ENCODE measurements around the gene PRPF40A.

PRPF40A gene

GRCh38 chr2:152651834-152652233, 65.4 kb downstream of the PRPF40A start:
- no peak for DNase-seq (ENCODE audit: low spot score)

DNA sequence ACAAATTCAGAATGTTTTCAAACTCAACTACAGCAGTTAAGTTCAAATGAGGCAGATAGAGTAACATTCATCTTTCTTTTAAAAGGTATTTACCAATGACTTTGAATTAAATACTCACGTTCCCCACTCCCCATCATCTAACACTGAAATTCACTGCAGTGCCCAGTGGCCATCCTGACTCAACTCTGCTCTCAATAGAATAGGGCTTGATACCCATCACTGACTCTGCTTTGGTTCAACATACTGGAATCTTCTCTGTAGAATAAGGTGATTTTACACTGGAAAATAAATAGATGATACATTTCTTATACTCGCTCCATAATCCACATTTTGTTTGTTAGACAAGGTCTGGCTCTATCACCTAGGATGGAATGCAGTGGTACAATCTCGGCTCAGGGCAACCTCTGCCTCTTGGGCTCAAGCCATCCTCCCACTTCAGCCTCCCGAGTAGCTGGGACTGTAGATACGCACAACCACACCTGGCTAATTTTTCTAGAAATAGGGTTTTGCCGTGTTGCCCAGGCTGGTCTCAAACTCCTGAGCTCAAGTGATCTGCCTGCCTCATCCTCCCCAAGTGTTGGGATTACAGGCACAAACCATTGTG, 66.4 kb downstream of the PRPF40A start:
- DNase-seq (ENCODE audit: low spot score) = no peak

DNA sequence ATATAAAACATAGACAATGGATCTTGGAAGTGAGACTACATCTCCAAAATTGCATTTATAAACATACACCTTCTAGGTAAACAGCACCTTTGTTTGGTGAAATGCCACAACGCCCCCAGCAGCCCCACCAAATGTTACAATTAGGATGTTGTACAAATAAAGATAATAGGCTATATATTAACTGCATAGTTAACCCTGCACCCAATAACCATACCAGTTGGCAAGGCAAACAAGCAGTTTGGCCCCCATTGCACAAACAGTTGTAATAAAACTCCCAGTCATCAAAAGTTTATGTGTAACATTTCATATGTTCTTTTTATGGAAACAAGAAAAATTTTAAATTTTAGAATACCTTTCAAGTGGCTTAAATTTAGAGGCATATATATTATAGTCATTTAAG, 67.3 kb downstream of the PRPF40A start:
- DNase-seq (ENCODE audit: low spot score) = no peak

DNA sequence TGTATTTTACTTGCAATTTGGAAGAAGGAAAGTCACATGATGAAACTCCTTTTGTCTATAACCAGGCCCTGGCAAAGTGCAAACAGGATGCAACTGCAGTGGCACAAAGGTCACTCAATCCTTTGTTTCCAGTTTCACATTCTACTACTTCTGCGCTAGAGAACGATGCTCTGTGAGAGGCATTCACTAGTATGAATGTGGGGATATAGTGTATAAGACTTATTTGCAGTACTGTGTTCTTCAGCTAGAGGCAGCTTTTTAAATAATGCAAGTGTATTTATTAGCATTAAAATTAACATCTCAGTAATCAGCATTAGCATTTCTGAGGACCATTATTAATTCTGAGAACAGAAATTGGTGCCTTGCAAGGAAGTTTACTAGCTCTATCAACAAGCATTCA, 68.9 kb downstream of the PRPF40A start:
- no peak for DNase-seq (ENCODE audit: low spot score)

DNA sequence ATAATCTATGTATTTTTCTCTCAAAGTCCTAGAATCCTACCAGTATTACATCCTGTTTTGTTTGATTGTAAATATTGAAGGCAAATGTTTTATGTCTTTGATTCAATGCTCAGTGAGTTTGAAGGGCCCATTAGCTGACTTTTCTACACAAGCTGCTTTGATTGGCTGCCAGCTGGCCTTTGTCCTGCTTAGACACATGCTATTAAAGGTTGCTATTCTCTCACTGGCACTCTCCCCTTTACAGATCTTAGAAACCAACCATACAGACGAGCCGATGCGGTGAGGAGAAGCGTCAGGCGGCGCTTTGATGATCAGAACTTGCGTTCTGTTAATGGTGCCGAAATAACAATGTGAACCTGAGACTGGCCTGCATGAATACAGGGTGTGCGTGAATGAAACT, 69.7 kb downstream of the PRPF40A start:
- no peak for DNase-seq (ENCODE audit: low spot score)

DNA sequence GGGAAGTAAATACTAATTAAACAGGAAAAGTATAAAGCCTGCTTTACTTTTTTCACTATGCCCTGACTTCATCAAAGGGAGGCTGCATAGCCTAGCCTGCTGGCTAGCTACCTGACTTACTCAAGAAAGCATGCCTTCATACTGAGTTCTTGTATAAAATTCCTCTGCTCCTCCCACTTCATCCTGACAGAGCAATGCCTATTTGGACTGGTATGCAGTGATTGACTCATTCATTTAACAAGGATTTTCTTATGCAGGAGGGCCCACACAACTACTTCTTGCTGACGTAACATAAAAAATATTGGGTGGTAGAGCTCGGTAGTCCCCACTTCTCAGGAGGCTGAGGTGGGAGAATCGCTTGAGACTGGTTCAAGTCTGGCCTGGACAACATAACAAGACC, 70.5 kb downstream of the PRPF40A start:
- no peak for DNase-seq (ENCODE audit: low spot score)

- DNase-seq (ENCODE audit: low spot score) = no peak
Measured at GRCh38 chr2:152646264-152646663, 71.0 kb downstream of the PRPF40A start.

GRCh38 chr2:152644189-152644873, 72.9 kb downstream of the PRPF40A start:
- no peak for DNase-seq (ENCODE audit: low spot score)

GRCh38 chr2:152638590-152638989, 78.7 kb downstream of the PRPF40A start:
- DNase-seq (ENCODE audit: low spot score) = no peak

DNA sequence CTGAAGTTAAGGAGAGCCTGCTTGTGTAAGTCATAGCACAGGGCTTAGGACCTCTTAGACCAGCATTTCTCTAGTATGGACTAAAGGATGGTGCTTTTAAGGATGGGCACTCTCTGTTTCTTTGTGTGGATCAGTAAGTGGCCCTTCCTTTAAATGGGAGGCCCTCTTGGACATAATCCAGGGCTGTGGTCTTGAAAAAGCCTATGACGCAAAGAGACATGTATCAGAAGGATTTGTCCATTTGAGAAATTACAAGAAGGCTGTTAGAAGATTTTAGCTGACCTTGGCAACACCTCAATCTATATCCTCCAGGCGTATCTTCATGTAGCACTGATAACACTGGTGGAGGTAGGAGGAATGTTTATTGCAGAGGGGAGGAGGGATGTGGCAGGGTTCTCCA, 79.2 kb downstream of the PRPF40A start:
- no peak for DNase-seq (ENCODE audit: low spot score)

DNA sequence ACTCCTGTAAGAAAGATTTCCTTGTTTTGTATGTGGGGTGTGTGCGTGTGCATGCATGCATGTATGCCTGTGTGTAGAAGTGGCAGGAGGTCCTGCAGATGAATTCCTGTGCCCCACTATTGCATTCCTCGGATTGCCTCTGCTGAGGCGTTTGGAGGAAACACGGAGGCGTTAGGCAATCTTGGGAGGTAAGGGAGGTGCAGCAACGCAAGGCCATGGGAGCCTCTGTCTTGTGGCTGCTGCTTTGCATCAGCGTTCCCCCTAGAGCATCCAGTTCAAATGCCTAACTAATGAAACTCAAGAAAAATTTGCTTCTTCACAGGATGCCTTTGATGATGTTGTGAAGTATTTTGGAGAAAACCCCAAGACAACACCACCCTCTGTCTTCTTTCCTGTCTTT, 80.0 kb downstream of the PRPF40A start:
- DNase-seq (ENCODE audit: low spot score) = no peak

DNA sequence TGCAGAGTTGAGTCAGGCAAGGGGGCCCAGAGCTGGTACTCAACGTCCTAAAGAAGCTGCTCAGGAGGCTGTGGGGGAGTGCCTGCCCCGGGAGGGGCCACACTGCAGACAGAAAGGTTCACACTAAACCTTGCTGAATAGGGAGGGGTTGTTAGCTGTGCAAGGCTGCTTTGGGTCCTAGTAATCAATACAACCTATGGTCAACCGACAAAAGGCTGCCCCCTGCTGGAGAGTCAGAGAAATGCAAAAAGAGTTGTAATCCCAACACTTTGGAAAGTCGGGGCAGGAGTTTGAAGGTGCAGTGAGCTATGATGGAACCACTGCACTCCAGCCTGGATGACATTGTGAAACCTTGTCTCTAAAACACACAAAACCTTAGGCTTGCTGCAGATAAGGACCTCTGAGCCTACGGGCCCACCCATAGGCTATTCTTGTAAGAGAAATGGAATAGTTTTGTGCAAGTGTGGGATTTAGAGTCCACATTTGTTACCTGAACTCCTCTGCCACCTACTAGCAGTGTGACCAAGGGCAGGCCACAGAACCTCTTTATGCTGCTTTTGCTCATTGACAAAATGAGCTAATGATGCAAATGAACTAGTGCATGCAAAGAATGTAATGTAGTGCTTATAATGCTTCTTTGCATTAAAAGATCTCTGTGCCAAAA, 81.5 kb downstream of the PRPF40A start:
- DNase-seq (ENCODE audit: low spot score) = peak; percentile 81

DNA sequence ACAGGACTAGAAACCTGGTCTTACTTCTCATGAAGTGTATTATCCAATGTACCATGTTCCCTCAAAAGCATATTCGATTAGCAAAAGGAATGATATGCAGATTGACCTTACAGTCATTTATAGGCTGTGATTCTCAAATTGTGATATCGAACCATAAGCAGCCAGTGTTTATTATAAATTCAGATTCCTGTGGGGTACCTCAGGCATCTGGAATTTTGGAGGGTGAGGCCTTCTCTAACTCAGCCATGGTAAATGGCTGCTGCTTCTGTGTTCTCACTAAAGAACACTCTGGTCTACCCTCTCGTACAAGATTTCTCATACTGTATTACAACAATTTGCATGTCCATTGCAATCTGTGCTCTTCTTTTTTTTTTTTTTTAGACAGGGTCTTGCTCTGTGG, 84.5 kb downstream of the PRPF40A start:
- no peak for DNase-seq (ENCODE audit: low spot score)

DNA sequence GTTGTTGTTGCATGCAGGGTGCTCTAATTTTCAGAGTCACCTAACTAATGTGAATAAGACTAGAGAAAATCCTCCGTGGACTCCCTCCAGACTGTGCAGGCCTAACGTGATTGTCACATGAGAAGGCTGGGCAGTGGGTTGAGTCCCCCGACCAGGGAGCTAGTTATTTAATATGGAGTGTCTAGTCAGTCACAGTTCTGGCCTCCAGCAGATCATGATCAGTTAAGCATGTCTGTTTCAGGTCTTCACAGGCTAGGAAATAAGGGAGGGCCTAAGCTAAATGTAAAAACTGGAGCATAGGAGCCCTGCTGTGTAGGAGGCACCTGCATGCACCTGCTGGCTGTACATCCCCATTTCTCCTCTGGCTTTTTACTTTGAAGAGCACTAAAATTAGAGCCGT, 86.8 kb downstream of the PRPF40A start:
- no peak for DNase-seq (ENCODE audit: low spot score)

GRCh38 chr2:152629202-152629601, 88.1 kb downstream of the PRPF40A start:
- no peak for DNase-seq (ENCODE audit: low spot score)

- DNase-seq (ENCODE audit: low spot score) = peak; percentile 69
Measured at GRCh38 chr2:152627351-152627957, 89.8 kb downstream of the PRPF40A start.

DNA sequence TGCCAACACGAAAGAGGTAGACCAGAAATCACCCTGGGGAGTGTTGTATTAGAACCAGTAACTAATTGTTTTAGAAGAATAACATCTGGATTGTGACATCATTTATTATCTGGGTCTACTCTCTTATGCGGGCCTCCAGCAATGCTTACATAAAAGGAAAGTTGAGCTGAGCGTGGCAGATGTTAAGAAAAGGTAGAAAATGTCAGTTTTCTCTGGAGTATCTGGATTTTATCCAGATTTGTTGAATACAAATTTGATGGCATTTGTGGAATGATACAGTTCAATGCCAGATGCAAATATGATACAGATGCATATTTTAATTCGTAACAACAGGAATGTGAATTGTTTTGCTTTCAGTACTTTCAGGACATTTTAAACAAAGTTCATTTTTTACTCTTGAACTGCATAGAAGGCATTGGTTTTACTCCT, 90.3 kb downstream of the PRPF40A start:
- no peak for DNase-seq (ENCODE audit: low spot score)

DNA sequence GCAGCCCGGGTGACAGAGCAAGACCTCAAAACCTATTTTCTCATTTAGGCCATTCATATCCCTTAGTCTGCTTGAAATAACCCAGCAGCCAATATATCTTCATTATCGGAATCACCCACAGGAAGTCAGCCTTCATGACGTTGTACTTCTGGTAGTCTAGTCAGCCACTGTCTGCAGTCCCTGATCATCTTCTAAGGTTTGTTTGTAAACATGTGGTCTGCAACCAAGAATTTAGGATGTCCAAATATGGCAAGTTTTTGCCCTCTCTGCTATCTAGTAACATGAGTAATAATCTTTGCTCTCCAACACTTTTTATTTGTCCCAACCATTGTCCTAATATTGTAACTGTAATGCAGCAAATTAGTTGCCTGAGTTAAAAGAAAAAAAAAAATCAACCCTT, 92.5 kb downstream of the PRPF40A start:
- DNase-seq (ENCODE audit: low spot score) = peak; percentile 59

DNA sequence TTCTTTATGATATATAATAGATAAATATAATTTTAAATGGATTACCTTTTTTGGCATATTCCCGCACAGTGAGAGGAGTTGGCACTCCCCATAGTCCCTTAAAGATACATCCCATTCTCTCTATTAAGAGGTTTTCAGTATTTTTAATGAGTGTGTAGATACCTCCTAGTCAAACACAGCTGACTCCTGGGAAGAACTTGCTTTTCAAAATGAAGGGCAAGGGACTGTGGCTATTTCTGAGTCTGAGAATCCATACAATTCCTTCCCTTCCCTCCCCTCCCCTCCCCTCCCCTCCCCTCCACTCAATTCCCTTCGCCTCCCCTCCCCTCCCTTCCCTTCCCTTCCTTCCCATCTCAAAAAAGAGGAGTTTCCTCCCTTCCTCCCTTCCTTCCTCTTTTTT, 93.5 kb downstream of the PRPF40A start:
- DNase-seq (ENCODE audit: low spot score) = no peak

DNA sequence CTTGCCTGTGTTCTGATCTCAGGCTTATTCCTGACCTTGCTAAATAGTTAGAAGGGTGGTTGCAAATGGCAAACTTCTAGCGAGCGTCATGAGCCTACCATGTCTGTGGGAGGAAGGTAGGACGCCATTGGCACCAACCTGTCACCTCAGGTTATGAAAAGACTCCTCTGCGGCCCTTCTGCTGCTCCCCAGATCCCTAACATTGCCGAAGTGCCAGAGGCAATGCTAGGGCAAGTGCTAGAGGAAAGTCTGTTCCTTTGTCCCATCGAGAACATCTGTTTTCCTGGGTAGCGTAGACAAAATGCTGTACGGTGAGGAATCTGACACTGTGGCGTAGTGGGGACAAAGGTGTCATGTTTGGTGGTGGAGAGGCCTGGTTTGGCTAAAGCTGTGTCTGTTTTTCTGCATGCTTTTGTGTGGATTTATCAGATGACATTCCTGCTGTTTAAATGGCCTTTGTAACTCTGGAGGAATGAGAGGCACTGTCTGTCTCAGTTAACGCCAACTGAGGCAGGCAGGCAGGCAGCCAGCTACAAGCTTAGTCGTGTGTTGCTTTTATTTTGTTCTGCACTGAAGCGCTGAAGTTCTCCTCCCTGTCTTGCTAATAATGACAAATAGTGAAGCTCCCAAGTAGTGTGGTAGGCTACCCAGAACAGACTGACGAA, 94.1 kb downstream of the PRPF40A start:
- no peak for DNase-seq (ENCODE audit: low spot score)

DNA sequence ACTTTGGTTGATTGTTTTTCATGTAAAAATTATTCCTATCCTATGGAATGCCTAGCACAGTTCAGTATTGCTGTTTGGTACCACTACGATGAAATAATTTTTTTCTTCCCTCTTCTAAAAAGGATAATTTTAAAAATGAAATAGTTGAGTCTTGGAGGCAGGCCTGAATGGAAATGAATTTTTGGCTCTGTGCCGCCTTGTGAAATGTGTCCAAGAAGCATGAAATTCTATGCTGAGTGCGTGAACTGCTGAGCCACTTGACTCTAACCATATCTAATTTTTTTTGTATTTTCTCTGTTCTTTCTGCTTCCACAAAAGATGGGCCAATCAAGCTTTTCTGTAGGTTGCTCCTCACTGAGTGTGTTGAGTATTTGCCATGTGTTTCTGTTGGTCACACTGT, 95.0 kb downstream of the PRPF40A start:
- no peak for DNase-seq (ENCODE audit: low spot score)

DNA sequence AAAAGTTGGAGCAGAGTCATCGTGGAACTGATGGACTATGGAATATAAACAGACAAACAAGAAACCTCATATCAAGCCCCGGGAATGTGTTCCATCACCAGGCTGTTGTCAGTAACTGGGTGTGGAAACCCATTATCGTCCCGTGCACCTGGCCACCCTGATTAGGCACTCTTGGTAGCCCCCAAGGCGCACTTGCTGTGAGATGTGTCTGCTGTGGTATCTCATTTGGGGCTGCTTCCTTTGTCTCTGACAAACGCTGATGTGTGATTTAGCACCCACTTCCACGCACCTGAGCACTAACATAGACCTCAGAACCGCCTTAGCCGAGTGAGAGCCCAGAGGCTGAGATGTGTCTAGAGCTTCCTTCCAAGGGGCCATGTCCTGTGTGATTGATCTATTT, 96.3 kb downstream of the PRPF40A start:
- DNase-seq (ENCODE audit: low spot score) = peak; percentile 50

DNA sequence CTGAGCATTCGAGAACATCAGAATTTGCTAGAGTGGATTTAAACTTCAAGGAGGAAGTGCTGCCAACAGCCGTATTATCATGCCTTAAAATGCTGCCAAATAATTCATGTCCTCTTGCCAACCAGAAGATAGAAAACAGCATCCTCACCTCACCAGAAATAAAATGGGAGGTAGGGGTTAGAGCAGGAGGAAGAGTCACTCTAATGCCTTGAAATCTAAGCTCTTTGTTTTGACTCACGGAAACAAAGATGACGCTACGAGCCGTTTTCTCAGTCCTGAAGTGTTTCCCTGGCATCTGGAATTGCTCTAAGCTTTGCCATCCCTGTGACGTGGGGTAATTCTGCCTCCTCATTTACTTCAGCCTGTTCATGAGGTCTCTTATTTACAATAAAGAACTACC, 97.1 kb downstream of the PRPF40A start:
- peak; percentile 45 for DNase-seq (ENCODE audit: low spot score)

All from hematopoietic multipotent progenitor cell treated with erythropoietin and hydrocortisone succinate and interleukin-3 and kit ligand, for 15 days (in vitro differentiated cells).